HepG2 (cell line): ENCODE data around the gene SAP25. TPM values are rescaled to one million over a fixed set of nuclear protein-coding genes. Genes with fewer than 3 reads are reported as not detected.

Source experiments
- AGO1 ChIP-seq: fragments of 200-400 bp; formaldehyde crosslinking; IDR thresholded peaks from 2 replicates; pipeline ENCODE4 v1.6.1; 2017; ENCODE audit warnings: mild to moderate bottlenecking, low read depth, low read length, moderate library complexity; ENCODE audit not compliant: poor library complexity, severe bottlenecking
- AHR ChIP-seq: IDR thresholded peaks from 2 replicates; pipeline ENCODE4 v1.6.1; 2018; ENCODE audit warnings: missing genetic modification reagents, missing compliant biosample characterization
- ASH2L ChIP-seq: fragments of 300-600, 200-600 bp; sonication (generic); IDR thresholded peaks from 2 replicates; pipeline ENCODE4 v1.7.0; 2017; ENCODE audit warnings: low read depth, mild to moderate bottlenecking, moderate library complexity, mixed read lengths, low read length; ENCODE audit not compliant: insufficient read length
- BORCS8-MEF2B ChIP-seq: sonication (generic); formaldehyde crosslinking; IDR thresholded peaks from 2 replicates; pipeline ENCODE4 v1.8.0; 2022; ENCODE audit warnings: mild to moderate bottlenecking, missing genetic modification reagents
- CCDC6 ChIP-seq: sonication (generic); formaldehyde crosslinking; IDR thresholded peaks from 2 replicates; pipeline ENCODE4 v1.8.1; 2022; ENCODE audit warnings: mild to moderate bottlenecking, missing genetic modification reagents, moderate library complexity
- HOXD1 ChIP-seq: sonication (generic); formaldehyde crosslinking; IDR thresholded peaks from 2 replicates; pipeline ENCODE4 v1.5.0; 2020; ENCODE audit warnings: missing genetic modification reagents
- IRX3 ChIP-seq: sonication (generic); formaldehyde crosslinking; IDR thresholded peaks from 2 replicates; pipeline ENCODE4 v1.8.1; 2023; ENCODE audit warnings: mild to moderate bottlenecking, low read depth, missing genetic modification reagents, borderline replicate concordance
- KAT8 ChIP-seq: IDR thresholded peaks from 2 replicates; pipeline ENCODE4 v1.6.1; 2016; ENCODE audit warnings: missing genetic modification reagents, missing compliant biosample characterization
- MEIS2 ChIP-seq: sonication (generic); formaldehyde crosslinking; IDR thresholded peaks from 2 replicates; pipeline ENCODE4 v1.9.0; 2021; ENCODE audit warnings: mild to moderate bottlenecking, missing genetic modification reagents
- NR2F6 ChIP-seq, 2 experiments: IDR thresholded peaks; 2 replicates each; pipeline ENCODE4 v1.6.1; 2016; ENCODE audit warnings: antibody characterized with exemption in 1 of 2, mild to moderate bottlenecking in 1 of 2
- POLR2AphosphoS5 ChIP-seq: IDR thresholded peaks from 2 replicates; pipeline ENCODE4 v1.6.1; 2012; ENCODE audit warnings: low read depth, low read length
- RBM22 ChIP-seq: fragments of 200-400 bp; formaldehyde crosslinking; optimal IDR thresholded peaks from 2 replicates; pipeline ENCODE3; 2017; ENCODE audit warnings: mild to moderate bottlenecking, low read length, moderate library complexity
- TARDBP ChIP-seq: sonication (generic); formaldehyde crosslinking; IDR thresholded peaks from 2 replicates; pipeline ENCODE4 v1.8.0; 2022; ENCODE audit warnings: mild to moderate bottlenecking, missing genetic modification reagents
- ZNF264 ChIP-seq: sonication (generic); formaldehyde crosslinking; IDR thresholded peaks from 2 replicates; pipeline ENCODE4 v1.4.0; 2020; ENCODE audit warnings: missing genetic modification reagents
- ZNF326 ChIP-seq: sonication (generic); formaldehyde crosslinking; IDR thresholded peaks from 2 replicates; pipeline ENCODE4 v1.4.0; 2020; ENCODE audit warnings: missing genetic modification reagents, borderline replicate concordance
- ZNF589 ChIP-seq: sonication (generic); formaldehyde crosslinking; conservative IDR thresholded peaks from 2 replicates; pipeline ENCODE4 v1.8.0; 2022; ENCODE audit warnings: mild to moderate bottlenecking, moderate library complexity, missing genetic modification reagents
- ZNF616 ChIP-seq: sonication (generic); formaldehyde crosslinking; IDR thresholded peaks from 2 replicates; pipeline ENCODE4 v1.5.0; 2020; ENCODE audit warnings: low read depth, mild to moderate bottlenecking, missing genetic modification reagents
- ZNF792 ChIP-seq: IDR thresholded peaks from 2 replicates; pipeline ENCODE4 v1.6.1; 2016
- polyA plus RNA-seq, 8 experiments: library from polyadenylated mRNA; depleted of rRNA in 3 of 8; stranded (reverse) in 7 of 8; unstranded in 1 of 8; fragments of >200 nt; fragmentation: Illumina TruSeq in 4 of 8; extraction: Trizol in 4 of 8; gene quantifications; 2 replicates each; pipeline versions ENCODE4 v1.2.1 to v1.2.3, GENCODE V29; 2011 to 2016; ENCODE audit warnings: low read depth in 4 of 8, missing spikeins in 1 of 8, mixed read lengths in 1 of 8; ENCODE audit not compliant: insufficient read depth in 1 of 8
- total RNA-seq, 5 experiments: library from RNA; depleted of rRNA; stranded (reverse); fragments of >200 nt; fragmentation: Illumina TruSeq; extraction: Trizol; gene quantifications; 2 replicates each; pipeline ENCODE4 v1.2.3, GENCODE V29; 2016; ENCODE audit warnings: low read depth in 1 of 5
- TF ChIP-seq, protein P1 (sequence below): sonication (generic); formaldehyde crosslinking; IDR thresholded peaks from 2 replicates; pipeline ENCODE4 v1.4.0; 2020; ENCODE audit warnings: mild to moderate bottlenecking, missing genetic modification reagents
- TF ChIP-seq, protein P2 (sequence below): sonication (generic); IDR thresholded peaks from 2 replicates; pipeline ENCODE4 v1.6.1; 2016; ENCODE audit warnings: low read depth, borderline replicate concordance
- TF ChIP-seq, protein P3 (sequence below): sonication (generic); formaldehyde crosslinking; IDR thresholded peaks from 2 replicates; pipeline ENCODE4 v1.4.0; 2020; ENCODE audit warnings: mild to moderate bottlenecking, missing genetic modification reagents
- TF ChIP-seq, protein P4 (sequence below): sonication (generic); formaldehyde crosslinking; IDR thresholded peaks from 2 replicates; pipeline ENCODE4 v1.8.1; 2023; ENCODE audit warnings: mild to moderate bottlenecking, moderate library complexity, missing genetic modification reagents
- TF ChIP-seq, protein P5 (sequence below), 2 experiments: fragments of 450-650 bp in 1 of 2; sonication (generic) in 1 of 2; formaldehyde crosslinking; IDR thresholded peaks; 2 replicates each; pipeline versions ENCODE4 v1.5.0 to v1.8.0; 2020 to 2022; ENCODE audit warnings: mild to moderate bottlenecking in 1 of 2, missing genetic modification reagents in 1 of 2

SAP25 gene
- total and polyA plus RNA-seq, 2 of the 13 experiments (the other 11 are each of a cell fraction or from before 2014, with no cell fraction given), result 0.15 to 0.20 TPM

DNA sequence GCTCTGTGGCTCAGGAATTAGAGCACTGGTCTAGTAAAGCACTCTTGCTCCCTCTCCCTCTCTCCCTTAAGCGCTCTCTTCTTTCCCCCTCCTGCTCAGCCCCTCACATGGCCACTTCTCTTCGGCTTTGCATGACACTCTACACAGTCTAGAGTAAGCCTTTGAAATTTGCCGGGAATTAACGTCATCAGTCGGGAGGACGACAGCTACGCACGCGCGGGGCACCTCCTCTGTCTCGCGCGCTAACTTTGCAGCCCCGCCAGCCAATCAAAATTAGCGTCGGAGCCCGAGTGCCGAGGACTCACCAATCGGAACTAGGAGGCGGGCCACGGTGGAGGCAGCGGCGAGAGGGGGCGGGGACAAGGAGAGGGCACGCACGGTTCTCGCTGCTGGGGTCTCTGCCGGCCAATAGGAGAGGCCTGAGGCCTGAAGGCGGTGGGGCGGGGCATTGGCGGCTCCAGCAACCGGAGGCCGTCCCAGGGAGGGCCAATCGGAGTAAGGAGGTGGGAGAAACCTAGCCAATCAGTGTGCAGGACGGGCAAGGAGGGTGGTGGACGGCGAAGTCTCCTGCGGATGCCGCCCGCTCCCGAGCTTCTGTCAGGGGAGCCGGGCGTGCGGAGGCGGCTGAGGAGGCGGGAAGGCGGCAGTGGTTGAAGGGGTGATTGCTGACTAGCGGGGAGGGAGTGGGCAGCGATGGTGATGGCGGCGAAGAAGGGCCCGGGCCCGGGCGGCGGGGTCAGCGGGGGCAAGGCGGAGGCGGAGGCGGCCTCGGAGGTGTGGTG, 34.9 kb downstream of the SAP25 start, which contains the start of gene AGFG2 (continued):
- TF ChIP-seq IRX3 (CRISPR knock-in tag) (peak; percentile 79; the same call in 1 of the 2 replicates), ZNF326 (CRISPR knock-in tag) (no peak), BORCS8-MEF2B (CRISPR knock-in tag) (peak; percentile 83; the same call in 1 of the 2 replicates), ZNF589 (CRISPR knock-in tag) (peak; percentile 32; the same call in 1 of the 2 replicates), ZNF264 (no peak), ZNF616 (CRISPR knock-in tag) (peak; percentile 55; the same call in 1 of the 2 replicates), KAT8 (peak; percentile 16; the same call in 1 of the 2 replicates), NR2F6 (IDR thresholded peaks at IDR 0.05) (no peak; the same call in 1 of the 2 replicates), NR2F6 (CRISPR knock-in tag; IDR thresholded peaks at IDR 0.05) (peak; percentile 5; the same call in 1 of the 2 replicates), AHR (CRISPR knock-in tag) (peak; percentile 39; the same call in 1 of the 2 replicates), TARDBP (CRISPR knock-in tag) (peak; percentile 72; the same call in 1 of the 2 replicates), MEIS2 (CRISPR knock-in tag) (0 out of 2 replicates have a peak, but pooled peaks have one; percentile 34), ASH2L (peak; percentile 51), RBM22 (no peak), CCDC6 (CRISPR knock-in tag) (peak; percentile 96), HOXD1 (CRISPR knock-in tag) (peak; percentile 17; the same call in 1 of the 2 replicates), ZNF792 (peak; percentile 21; the same call in 1 of the 2 replicates), POLR2AphosphoS5 (peak; percentile 94), AGO1 (peak; percentile 52)
- TF ChIP-seq, protein P1, sequence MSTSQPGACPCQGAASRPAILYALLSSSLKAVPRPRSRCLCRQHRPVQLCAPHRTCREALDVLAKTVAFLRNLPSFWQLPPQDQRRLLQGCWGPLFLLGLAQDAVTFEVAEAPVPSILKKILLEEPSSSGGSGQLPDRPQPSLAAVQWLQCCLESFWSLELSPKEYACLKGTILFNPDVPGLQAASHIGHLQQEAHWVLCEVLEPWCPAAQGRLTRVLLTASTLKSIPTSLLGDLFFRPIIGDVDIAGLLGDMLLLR, result peak; percentile 83; the same call in 1 of the 2 replicates
- TF ChIP-seq, protein P2, sequence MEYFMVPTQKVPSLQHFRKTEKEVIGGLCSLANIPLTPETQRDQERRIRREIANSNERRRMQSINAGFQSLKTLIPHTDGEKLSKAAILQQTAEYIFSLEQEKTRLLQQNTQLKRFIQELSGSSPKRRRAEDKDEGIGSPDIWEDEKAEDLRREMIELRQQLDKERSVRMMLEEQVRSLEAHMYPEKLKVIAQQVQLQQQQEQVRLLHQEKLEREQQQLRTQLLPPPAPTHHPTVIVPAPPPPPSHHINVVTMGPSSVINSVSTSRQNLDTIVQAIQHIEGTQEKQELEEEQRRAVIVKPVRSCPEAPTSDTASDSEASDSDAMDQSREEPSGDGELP, result peak; percentile 25; the same call in 1 of the 2 replicates
- TF ChIP-seq, protein P3, sequence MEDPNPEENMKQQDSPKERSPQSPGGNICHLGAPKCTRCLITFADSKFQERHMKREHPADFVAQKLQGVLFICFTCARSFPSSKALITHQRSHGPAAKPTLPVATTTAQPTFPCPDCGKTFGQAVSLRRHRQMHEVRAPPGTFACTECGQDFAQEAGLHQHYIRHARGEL, result no peak
- TF ChIP-seq, protein P4, sequence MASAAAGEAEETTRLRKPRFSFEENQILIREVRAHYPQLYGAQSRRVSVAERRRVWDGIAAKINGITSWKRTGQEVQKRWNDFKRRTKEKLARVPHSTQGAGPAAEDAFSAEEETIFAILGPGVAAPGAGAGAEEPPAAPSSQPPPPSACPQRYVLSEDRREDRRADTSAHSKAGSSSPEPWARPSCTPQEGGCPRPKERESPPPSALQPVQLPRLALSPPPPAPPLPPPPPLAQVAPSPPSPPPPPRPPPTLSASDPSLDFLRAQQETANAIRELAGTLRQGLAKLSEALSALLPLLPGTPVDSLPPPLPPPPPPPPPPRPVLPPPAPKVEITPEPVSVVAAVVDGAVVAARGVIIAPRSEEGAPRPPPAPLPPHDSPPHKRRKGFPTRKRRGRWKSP (CRISPR knock-in tag), result peak; percentile 93; the same call in 1 of the 2 replicates
- TF ChIP-seq, protein P5, sequence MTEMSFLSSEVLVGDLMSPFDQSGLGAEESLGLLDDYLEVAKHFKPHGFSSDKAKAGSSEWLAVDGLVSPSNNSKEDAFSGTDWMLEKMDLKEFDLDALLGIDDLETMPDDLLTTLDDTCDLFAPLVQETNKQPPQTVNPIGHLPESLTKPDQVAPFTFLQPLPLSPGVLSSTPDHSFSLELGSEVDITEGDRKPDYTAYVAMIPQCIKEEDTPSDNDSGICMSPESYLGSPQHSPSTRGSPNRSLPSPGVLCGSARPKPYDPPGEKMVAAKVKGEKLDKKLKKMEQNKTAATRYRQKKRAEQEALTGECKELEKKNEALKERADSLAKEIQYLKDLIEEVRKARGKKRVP (CRISPR knock-in tag; IDR thresholded peaks at IDR 0.05), result peak in 1 of 2 experiments; percentile 56; a peak in 2 of 4 replicates
